ENCODE results near the gene LRRC8E.

The LRRC8E gene

DNA sequence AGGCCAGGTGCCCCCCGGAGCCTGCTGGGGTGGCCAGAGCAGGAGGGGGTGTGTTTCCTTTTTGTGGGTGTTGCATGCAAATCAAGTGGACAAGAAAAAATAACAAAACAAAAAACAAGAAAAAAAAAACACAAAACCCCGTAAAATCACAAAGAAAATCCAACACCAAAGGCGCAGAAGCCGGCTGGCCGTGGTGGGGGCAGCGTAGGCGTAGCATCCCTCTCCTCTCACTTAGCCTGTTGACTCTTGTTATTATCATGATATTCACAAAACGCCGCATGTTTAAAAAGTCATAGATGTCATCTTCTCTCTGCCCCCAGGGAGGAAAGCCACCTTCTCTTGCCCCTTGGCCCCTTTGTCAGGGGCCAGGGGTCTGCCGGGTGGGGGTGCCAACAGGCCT is 25.3 kb downstream of the LRRC8E start:
- no peaks in the 10 kb centered on the region for H3K79me1 ChIP-seq (ENCODE audit: low read length)
- H4K91ac ChIP-seq (ENCODE audit: low read depth, low read length), result no peak overlapping the region
- H3K79me2 ChIP-seq (ENCODE audit: control insufficient read depth, insufficient read depth, low read length, poor library complexity), result no peaks in the 10 kb centered on the region
- no CpG with 5 or more reads among the region's 10 CpGs for WGBS (ENCODE audit: extremely low coverage, insufficient coverage, insufficient read length)
- peaks cover 36 to 41% of the 10 kb centered on the region in 2 experiments for H3K36me3 ChIP-seq (ENCODE audit: control insufficient read depth in 1 of 2, insufficient read depth in 2 of 2, low read length in 2 of 2)
- no peak overlapping the region for H2BK12ac ChIP-seq (ENCODE audit: low read length)
- peaks cover 31% of the 10 kb centered on the region for H3K27me3 ChIP-seq (ENCODE audit: insufficient read depth, low read length)
- no peak overlapping the region for H4K8ac ChIP-seq (ENCODE audit: low read depth, low read length)
- no peak overlapping the region for H4K12ac ChIP-seq (ENCODE audit: low read depth, low read length)
- H3K4me3 ChIP-seq (ENCODE audit: low read depth, low read length), result no peak overlapping the region
- H3K9me3 ChIP-seq (ENCODE audit: insufficient read depth, low read depth, low read length), result peaks cover 6% of the 10 kb centered on the region
- H3K9ac ChIP-seq (ENCODE audit: low read length), result no peak overlapping the region
- H3K23ac ChIP-seq (ENCODE audit: low read length), result no peak overlapping the region
- DNase-seq, result no peak
- H2BK5ac ChIP-seq (ENCODE audit: low read depth, low read length, poor library complexity), result no peak overlapping the region
- no peak overlapping the region for H3K4me2 ChIP-seq (ENCODE audit: low read length)
- no peak overlapping the region for H3K18ac ChIP-seq (ENCODE audit: low read length)
- H3K4ac ChIP-seq (ENCODE audit: low read depth, low read length), result no peak overlapping the region
- no peak overlapping the region for H3K14ac ChIP-seq (ENCODE audit: low read length)
- H2AFZ ChIP-seq (ENCODE audit: insufficient read depth, low read length, poor library complexity), result no peak overlapping the region
- no peak overlapping the region for H2AK5ac ChIP-seq (ENCODE audit: low read length)
- H3K4me1 ChIP-seq (ENCODE audit: control insufficient read depth in 1 of 2, insufficient read depth in 2 of 2, low read length in 2 of 2), result peaks cover 11 to 14% of the 10 kb centered on the region in 2 experiments
- no peak overlapping the region for H3K27ac ChIP-seq (ENCODE audit: low read depth, low read length)
- no peak overlapping the region for H2BK120ac ChIP-seq (ENCODE audit: insufficient read depth, low read length, poor library complexity)

DNA sequence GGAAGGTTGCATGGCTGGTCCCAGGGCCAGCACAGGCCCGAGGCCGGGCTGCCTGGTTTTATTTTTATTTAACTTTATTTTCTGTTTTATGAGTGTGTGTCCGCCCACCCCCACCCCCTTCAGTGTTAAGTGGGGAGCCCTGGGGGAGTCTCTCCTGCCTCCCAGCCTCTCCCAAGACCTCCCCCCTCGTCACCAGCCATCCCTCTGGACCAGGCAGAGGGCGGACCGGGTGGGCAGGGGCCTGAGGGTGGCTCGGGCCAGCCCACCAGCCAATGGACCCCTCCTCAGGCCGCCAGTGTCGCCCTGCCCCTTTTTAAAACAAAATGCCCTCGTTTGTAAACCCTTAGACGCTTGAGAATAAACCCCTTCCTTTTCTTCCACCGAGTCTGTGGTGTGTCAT is 25.8 kb downstream of the LRRC8E start:
- Histone ChIP-seq H2BK5ac (ENCODE audit: low read depth, low read length, poor library complexity) (no peak overlapping the region), H3K79me1 (ENCODE audit: low read length) (no peaks in the 10 kb centered on the region), H4K12ac (ENCODE audit: low read depth, low read length) (no peak overlapping the region), H3K9ac (ENCODE audit: low read length) (no peak overlapping the region), H2AK5ac (ENCODE audit: low read length) (no peak overlapping the region), H3K4me1 (ENCODE audit: control insufficient read depth in 1 of 2, insufficient read depth in 2 of 2, low read length in 2 of 2) (peaks cover 11 to 14% of the 10 kb centered on the region in 2 experiments), H4K8ac (ENCODE audit: low read depth, low read length) (no peak overlapping the region), H3K27ac (ENCODE audit: low read depth, low read length) (no peak overlapping the region), H2BK120ac (ENCODE audit: insufficient read depth, low read length, poor library complexity) (no peak overlapping the region), H2AFZ (ENCODE audit: insufficient read depth, low read length, poor library complexity) (no peak overlapping the region), H2BK12ac (ENCODE audit: low read length) (no peak overlapping the region), H3K18ac (ENCODE audit: low read length) (no peak overlapping the region), H3K79me2 (ENCODE audit: control insufficient read depth, insufficient read depth, low read length, poor library complexity) (no peaks in the 10 kb centered on the region), H3K4ac (ENCODE audit: low read depth, low read length) (no peak overlapping the region), H3K14ac (ENCODE audit: low read length) (no peak overlapping the region), H4K91ac (ENCODE audit: low read depth, low read length) (no peak overlapping the region), H3K36me3 (ENCODE audit: control insufficient read depth in 1 of 2, insufficient read depth in 2 of 2, low read length in 2 of 2) (peaks cover 35 to 39% of the 10 kb centered on the region in 2 experiments), H3K4me3 (ENCODE audit: low read depth, low read length) (no peak overlapping the region), H3K4me2 (ENCODE audit: low read length) (no peak overlapping the region), H3K23ac (ENCODE audit: low read length) (no peak overlapping the region), H3K27me3 (ENCODE audit: insufficient read depth, low read length) (peaks cover 31% of the 10 kb centered on the region), H3K9me3 (ENCODE audit: insufficient read depth, low read depth, low read length) (peaks cover 7% of the 10 kb centered on the region)
- no CpG with 5 or more reads among the region's 12 CpGs for WGBS (ENCODE audit: extremely low coverage, insufficient coverage, insufficient read length)
- DNase-seq, result no peak

DNA sequence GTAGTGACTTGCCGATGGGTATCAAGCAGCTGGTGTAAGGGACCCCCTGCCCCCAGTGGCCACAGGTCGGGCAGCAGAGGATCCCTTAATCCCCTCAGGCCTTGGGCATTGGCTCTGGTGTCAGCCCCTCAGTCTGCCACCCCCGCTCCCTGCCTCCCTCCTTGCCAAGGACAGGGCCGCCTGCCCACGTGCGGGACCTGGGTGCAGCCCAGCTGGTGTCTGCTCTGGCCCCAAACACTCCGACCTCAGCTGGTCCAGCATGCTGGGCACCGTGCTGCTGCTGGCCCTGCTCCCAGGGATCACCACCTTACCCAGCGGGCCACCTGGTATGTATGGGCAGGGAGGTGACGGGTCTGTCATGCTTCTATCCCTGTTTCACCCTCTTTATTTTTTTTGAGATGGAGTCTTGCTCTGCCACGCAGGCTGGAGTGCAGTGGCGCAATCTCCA is 26.3 kb downstream of the LRRC8E start, which contains the start of gene TGFBR3L:
Gene TGFBR3L, plus strand, starts transcription at position 233 of the 448 bp plus-strand sequence.
- H3K4me2 ChIP-seq (ENCODE audit: low read length), result no peak within 1 kb of the TSS
- peaks cover 31% of the 10 kb centered on the region for H3K27me3 ChIP-seq (ENCODE audit: insufficient read depth, low read length)
- H2BK120ac ChIP-seq (ENCODE audit: insufficient read depth, low read length, poor library complexity), result no peak within 1 kb of the TSS
- H3K79me1 ChIP-seq (ENCODE audit: low read length), result no peaks in the 10 kb centered on the region
- no peak within 1 kb of the TSS for H3K9ac ChIP-seq (ENCODE audit: low read length)
- no peak within 1 kb of the TSS for H2BK12ac ChIP-seq (ENCODE audit: low read length)
- no peak within 1 kb of the TSS for H3K18ac ChIP-seq (ENCODE audit: low read length)
- peaks cover 7% of the 10 kb centered on the region for H3K9me3 ChIP-seq (ENCODE audit: insufficient read depth, low read depth, low read length)
- DNase-seq, result no peak
- H3K36me3 ChIP-seq (ENCODE audit: control insufficient read depth in 1 of 2, insufficient read depth in 2 of 2, low read length in 2 of 2), result peaks cover 30 to 35% of the 10 kb centered on the region in 2 experiments
- no peak within 1 kb of the TSS for H2AK5ac ChIP-seq (ENCODE audit: low read length)
- H2AFZ ChIP-seq (ENCODE audit: insufficient read depth, low read length, poor library complexity), result no peak within 1 kb of the TSS
- H3K27ac ChIP-seq (ENCODE audit: low read depth, low read length), result no peak within 1 kb of the TSS
- peaks cover 13 to 16% of the 10 kb centered on the region in 2 experiments for H3K4me1 ChIP-seq (ENCODE audit: control insufficient read depth in 1 of 2, insufficient read depth in 2 of 2, low read length in 2 of 2)
- H3K14ac ChIP-seq (ENCODE audit: low read length), result no peak within 1 kb of the TSS
- H2BK5ac ChIP-seq (ENCODE audit: low read depth, low read length, poor library complexity), result no peak within 1 kb of the TSS
- no peak within 1 kb of the TSS for H4K8ac ChIP-seq (ENCODE audit: low read depth, low read length)
- H4K91ac ChIP-seq (ENCODE audit: low read depth, low read length), result no peak within 1 kb of the TSS
- H3K4ac ChIP-seq (ENCODE audit: low read depth, low read length), result no peak within 1 kb of the TSS
- peak within 1 kb of the TSS; percentile 31 for H3K4me3 ChIP-seq (ENCODE audit: low read depth, low read length)
- no peak within 1 kb of the TSS for H3K23ac ChIP-seq (ENCODE audit: low read length)
- H3K79me2 ChIP-seq (ENCODE audit: control insufficient read depth, insufficient read depth, low read length, poor library complexity), result no peaks in the 10 kb centered on the region
- WGBS (ENCODE audit: extremely low coverage, insufficient coverage, insufficient read length), result no CpG with 5 or more reads among the region's 12 CpGs
- H4K12ac ChIP-seq (ENCODE audit: low read depth, low read length), result no peak within 1 kb of the TSS

DNA sequence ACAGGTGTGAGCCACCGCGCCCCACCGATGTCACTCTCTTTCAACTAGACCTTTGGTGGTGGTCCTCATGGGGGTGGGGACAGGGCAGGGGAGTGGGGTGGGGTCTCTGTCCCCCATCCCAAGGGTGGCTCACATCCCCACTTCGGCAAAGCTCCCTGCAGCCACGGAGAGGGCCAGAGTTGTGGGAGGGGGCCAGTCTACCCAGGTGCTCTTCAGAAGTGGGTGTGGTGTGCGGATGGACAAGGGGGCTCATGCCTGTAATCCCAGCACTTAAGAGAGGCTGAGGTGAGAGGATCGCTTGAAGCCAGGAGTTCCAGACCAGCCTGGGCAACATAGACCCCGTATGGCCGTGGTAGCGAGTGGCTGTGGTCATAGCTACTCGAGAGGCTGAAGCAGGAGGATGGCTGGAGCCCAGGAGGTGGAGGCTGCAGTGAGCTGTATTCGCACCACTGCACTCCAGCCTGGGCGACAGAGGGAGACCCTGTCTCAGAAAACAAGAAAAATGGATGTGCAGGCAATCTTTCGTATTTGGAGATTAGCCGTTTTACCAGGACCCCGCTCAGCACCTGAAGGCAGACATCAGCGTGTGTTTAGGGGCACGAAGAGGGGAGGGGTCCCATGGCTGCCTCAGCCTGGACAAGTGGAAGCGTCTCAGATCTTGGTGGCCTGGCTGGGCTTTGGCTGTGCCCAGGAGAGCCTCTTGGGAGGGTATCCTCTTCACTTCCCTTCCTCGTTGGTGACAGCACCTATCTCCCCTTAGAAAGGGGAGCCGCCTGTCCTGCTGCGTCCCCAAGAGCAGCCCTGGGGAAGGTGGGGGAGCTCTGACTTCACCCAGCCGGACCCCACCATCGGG is 27.2 kb downstream of the LRRC8E start:
- WGBS (ENCODE audit: extremely low coverage, insufficient coverage, insufficient read length), result no CpG with 5 or more reads among the region's 24 CpGs

More for the DNA sequence above, 27.2 kb downstream of the LRRC8E start:
- Histone ChIP-seq H3K14ac (ENCODE audit: low read length) (no peak overlapping the region), H3K18ac (ENCODE audit: low read length) (no peak overlapping the region), H3K27ac (ENCODE audit: low read depth, low read length) (no peak overlapping the region), H2BK5ac (ENCODE audit: low read depth, low read length, poor library complexity) (no peak overlapping the region), H4K91ac (ENCODE audit: low read depth, low read length) (no peak overlapping the region), H3K79me1 (ENCODE audit: low read length) (peaks cover 2% of the 10 kb centered on the region), H3K4me1 (ENCODE audit: control insufficient read depth in 1 of 2, insufficient read depth in 2 of 2, low read length in 2 of 2) (peaks cover 16 to 19% of the 10 kb centered on the region in 2 experiments), H3K4ac (ENCODE audit: low read depth, low read length) (no peak overlapping the region), H3K9me3 (ENCODE audit: insufficient read depth, low read depth, low read length) (peaks cover 7% of the 10 kb centered on the region), H2AK5ac (ENCODE audit: low read length) (no peak overlapping the region), H4K12ac (ENCODE audit: low read depth, low read length) (no peak overlapping the region), H2BK120ac (ENCODE audit: insufficient read depth, low read length, poor library complexity) (no peak overlapping the region), H4K8ac (ENCODE audit: low read depth, low read length) (no peak overlapping the region), H3K9ac (ENCODE audit: low read length) (no peak overlapping the region), H2AFZ (ENCODE audit: insufficient read depth, low read length, poor library complexity) (no peak overlapping the region), H3K27me3 (ENCODE audit: insufficient read depth, low read length) (peaks cover 31% of the 10 kb centered on the region), H2BK12ac (ENCODE audit: low read length) (no peak overlapping the region), H3K4me3 (ENCODE audit: low read depth, low read length) (no peak overlapping the region), H3K79me2 (ENCODE audit: control insufficient read depth, insufficient read depth, low read length, poor library complexity) (peaks cover 2% of the 10 kb centered on the region), H3K23ac (ENCODE audit: low read length) (no peak overlapping the region), H3K4me2 (ENCODE audit: low read length) (peak overlapping the region; percentile 52), H3K36me3 (ENCODE audit: control insufficient read depth in 1 of 2, insufficient read depth in 2 of 2, low read length in 2 of 2) (peaks cover 22 to 28% of the 10 kb centered on the region in 2 experiments)
- DNase-seq, result no peak

Data from trophoblast cell (in vitro differentiated cells and primary cell).